T-cell (primary cell): ENCODE measurements around the gene SLC8A1. TPM values are rescaled to one million over a fixed set of nuclear protein-coding genes. Genes with fewer than 3 reads are reported as not detected.

Experiments used
- ATAC-seq, 4 experiments: fragments of 200-7000 bp in 3 of 4; fragments of 150-1000 bp in 1 of 4; cut with Tn5 transposase; replicated peaks in 1 of 4; 1 replicate in 3 of 4; 2 replicates in 1 of 4; pipeline ENCODE4 v1.10.0; 2021; ENCODE audit warnings: moderate library complexity in 3 of 4, mild to moderate bottlenecking in 2 of 4, moderate number of reproducible peaks in 1 of 4
- CTCF ChIA-PET, 2 donors: fragments of 300-600 bp; sonication (Branson Sonifier 250); formaldehyde crosslinking; loops; one replicate each; lab custom pipeline; 2022; ENCODE audit warnings: antibody characterized with exemption in 2 of 2; lab: Charles Lee
- POLR2A ChIA-PET, 2 donors: fragments of 300-600 bp; sonication (Branson Sonifier 250); formaldehyde crosslinking; loops; one replicate each; lab custom pipeline; 2022; ENCODE audit warnings: antibody characterized with exemption in 2 of 2; lab: Charles Lee
- DNase-seq, 35 experiments: peaks; one replicate each; pipeline versions ENCODE4 v3.0.0 to v3.0.0-alpha.2; 2013 to 2023
- H3K27ac ChIP-seq: one replicate; pipeline ENCODE4 v1.5.1; 2013; ENCODE audit warnings: low read length
- H3K27me3 ChIP-seq, 2 experiments: replicated peaks in 1 of 2; 1 replicate in 1 of 2; 2 replicates in 1 of 2; pipeline versions ENCODE4 v1.6.1 to v1.7.0; 2013; ENCODE audit warnings: low read length in 1 of 2, mixed read lengths in 1 of 2; ENCODE audit not compliant: control insufficient read depth in 2 of 2, insufficient read depth in 2 of 2; ENCODE audit errors: extremely low read depth in 1 of 2
- H3K36me3 ChIP-seq, 2 donors: 1 replicate in 1 of 2; 2 replicates in 1 of 2; pipeline versions ENCODE4 v1.6.1 to v1.7.0; 2013; ENCODE audit warnings: low read length in 1 of 2; ENCODE audit not compliant: control insufficient read depth in 2 of 2, insufficient read depth in 1 of 2; ENCODE audit errors: extremely low read depth in 1 of 2
- H3K4me1 ChIP-seq, 2 experiments: 1 replicate in 1 of 2; 2 replicates in 1 of 2; pipeline versions ENCODE4 v1.6.1 to v1.7.0; 2013; ENCODE audit warnings: low read length in 2 of 2, mixed read lengths in 1 of 2; ENCODE audit not compliant: insufficient read depth in 2 of 2, control insufficient read depth in 1 of 2; ENCODE audit errors: extremely low read depth in 1 of 2
- H3K4me3 ChIP-seq, 2 donors: 1 replicate in 1 of 2; 2 replicates in 1 of 2; pipeline versions ENCODE4 v1.5.1 to v1.7.0; 2013; ENCODE audit warnings: mild to moderate bottlenecking in 2 of 2, low read length in 1 of 2, moderate library complexity in 1 of 2; ENCODE audit not compliant: control insufficient read depth in 1 of 2; ENCODE audit errors: extremely low read depth in 1 of 2
- H3K9me3 ChIP-seq: 2 replicates; pipeline ENCODE4 v1.7.0; 2013
- H3K27ac Mint-ChIP-seq, 2 donors: one replicate each; pipeline ENCODE4 v1.8.0; 2020 to 2021; ENCODE audit warnings: mild to moderate bottlenecking in 2 of 2, mixed read lengths in 2 of 2
- H3K27me3 Mint-ChIP-seq, 2 donors: one replicate each; pipeline ENCODE4 v1.8.0; 2021 to 2022; ENCODE audit warnings: mixed read lengths in 2 of 2
- H3K36me3 Mint-ChIP-seq: one replicate; pipeline ENCODE4 v1.8.0; 2021; ENCODE audit warnings: mixed read lengths
- H3K4me1 Mint-ChIP-seq, 3 donors: one replicate each; pipeline ENCODE4 v1.8.0; 2020 to 2022; ENCODE audit warnings: mixed read lengths in 3 of 3, mild to moderate bottlenecking in 1 of 3
- H3K4me3 Mint-ChIP-seq, 3 donors: one replicate each; pipeline ENCODE4 v1.8.0; 2020 to 2022; ENCODE audit warnings: mild to moderate bottlenecking in 3 of 3, mixed read lengths in 3 of 3, moderate library complexity in 3 of 3
- H3K9me3 Mint-ChIP-seq, 3 donors: one replicate each; pipeline ENCODE4 v1.8.0; 2020 to 2022; ENCODE audit warnings: mixed read lengths in 3 of 3
- WGBS: methylation state at CpG from one replicate; pipeline ENCODE4 v1.1.5; 2013; ENCODE audit warnings: missing lambda C conversion rate; ENCODE audit not compliant: insufficient coverage; 5-methylcytosine and 5-hydroxymethylcytosine counted together
- total RNA-seq, 35 experiments: library from RNA in 6 of 35; stranded (reverse) in 6 of 35; fragments of 120-200 nt in 1 of 35; gene quantifications; one replicate each; pipeline versions ENCODE4 v1.2.1 to v1.2.4 and lab custom pipeline; 2013 to 2026

SLC8A1 gene
- total RNA-seq, 5 donors from 2014 or later (not counting 1 experiment from before 2014, with no cell fraction given) = 0.09 to 0.35 (median 0.13) TPM

DNA sequence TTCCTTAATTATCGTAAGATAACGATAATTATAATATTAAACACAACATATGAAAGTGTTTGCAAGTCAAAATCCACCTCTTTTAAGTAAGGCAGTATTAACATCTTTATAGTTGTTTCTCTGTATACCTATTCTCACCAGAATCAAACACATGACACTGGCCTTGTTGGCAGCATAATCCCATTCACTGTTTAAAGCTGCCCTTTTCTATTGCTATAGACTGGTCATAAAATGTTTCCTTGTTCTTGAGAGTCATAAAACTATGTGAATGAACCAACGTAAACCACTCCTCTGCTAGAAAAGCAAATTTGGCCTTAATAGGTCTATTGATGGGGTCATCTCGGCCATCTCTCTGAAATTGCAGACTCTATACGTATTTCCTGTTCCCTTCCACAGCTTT, 293.1 kb downstream of the SLC8A1 start:
- DNase-seq (no peak), ATAC-seq (no peak)
- Mint-ChIP-seq H3K4me1 (no peaks in the 10 kb centered on the region), H3K4me3 (no peak overlapping the region), H3K27ac (no peak overlapping the region), H3K36me3 (no peaks in the 10 kb centered on the region), H3K9me3 (peaks cover 0 to 4% (median 0%) of the 10 kb centered on the region in 3 donors), H3K27me3 (peaks cover 0 to 3% of the 10 kb centered on the region in 2 donors)
- H3K4me1 ChIP-seq = no peaks in the 10 kb centered on the region
- no peak overlapping the region for H3K4me3 ChIP-seq
- H3K36me3 ChIP-seq = no peaks in the 10 kb centered on the region
- no peaks in the 10 kb centered on the region for H3K27me3 ChIP-seq
- no peaks in the 10 kb centered on the region for H3K9me3 ChIP-seq
- CTCF ChIA-PET = no interaction called here
- H3K27ac ChIP-seq = no peak overlapping the region
- no CpG with 5 or more reads among the region's 5 CpGs for WGBS
- POLR2A ChIA-PET = no interaction called here

DNA sequence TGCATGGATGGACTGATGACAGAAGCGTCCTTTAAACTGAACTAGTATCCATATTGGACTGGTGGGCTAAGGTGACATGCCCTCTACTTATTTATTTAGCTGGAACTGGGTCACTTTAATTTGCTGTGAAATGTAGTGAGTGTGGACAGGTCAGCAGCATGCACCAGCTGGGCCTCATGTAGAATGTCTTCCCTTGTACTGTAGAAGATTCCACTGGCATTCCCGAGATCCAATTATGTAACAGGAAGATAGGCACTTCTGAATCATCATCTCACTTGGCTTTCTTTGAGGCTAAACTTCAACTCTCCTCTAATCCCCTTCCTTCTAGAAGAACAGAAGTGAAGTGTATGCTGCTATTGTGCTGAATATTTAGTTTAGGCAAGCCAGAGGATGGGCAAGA, 296.2 kb downstream of the SLC8A1 start:
- Mint-ChIP-seq H3K36me3 (no peaks in the 10 kb centered on the region), H3K4me3 (no peak overlapping the region), H3K27me3 (no peaks in the 10 kb centered on the region), H3K9me3 (no peaks in the 10 kb centered on the region), H3K4me1 (no peaks in the 10 kb centered on the region), H3K27ac (no peak overlapping the region)
- Histone ChIP-seq H3K36me3 (no peaks in the 10 kb centered on the region), H3K9me3 (no peaks in the 10 kb centered on the region), H3K4me3 (no peak overlapping the region), H3K4me1 (no peaks in the 10 kb centered on the region), H3K27ac (no peak overlapping the region), H3K27me3 (no peaks in the 10 kb centered on the region)
- ChIA-PET CTCF (no interaction called here), POLR2A (no interaction called here)
- DNase-seq (no peak), ATAC-seq (no peak)
- WGBS = 100% methylated on average over 1 of the region's 2 CpGs

DNA sequence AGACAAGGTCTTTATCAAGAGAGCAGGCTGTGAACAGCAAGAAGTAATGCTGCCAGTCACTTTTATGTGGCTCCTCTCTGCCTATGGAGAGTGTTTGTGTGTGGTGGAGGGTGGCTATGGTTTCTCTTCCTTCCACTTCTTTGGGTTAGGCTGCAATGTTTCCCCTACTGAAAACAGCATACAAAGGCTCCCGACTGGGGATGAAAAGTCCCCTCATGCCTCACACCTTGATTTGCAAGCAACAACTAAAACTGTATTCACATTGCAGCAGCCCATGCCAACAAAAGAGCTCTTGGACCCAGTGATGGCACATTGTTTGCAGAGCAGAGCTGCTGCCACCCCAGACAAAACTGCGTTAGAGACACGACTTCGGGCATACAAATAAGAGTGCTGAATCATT, 301.6 kb downstream of the SLC8A1 start:
- H3K9me3 Mint-ChIP-seq = no peaks in the 10 kb centered on the region
- no peak overlapping the region for H3K27ac ChIP-seq
- no peaks in the 10 kb centered on the region for H3K36me3 Mint-ChIP-seq
- H3K36me3 ChIP-seq = no peaks in the 10 kb centered on the region
- no peaks in the 10 kb centered on the region for H3K27me3 ChIP-seq
- no peak overlapping the region for H3K4me3 ChIP-seq
- H3K27ac Mint-ChIP-seq = no peak overlapping the region
- no peak for DNase-seq
- 48% methylated on average over 4 of the region's 4 CpGs for WGBS
- POLR2A ChIA-PET = no interaction called here
- H3K4me1 ChIP-seq = no peaks in the 10 kb centered on the region
- no peaks in the 10 kb centered on the region for H3K9me3 ChIP-seq
- no peak overlapping the region for H3K4me3 Mint-ChIP-seq
- H3K4me1 Mint-ChIP-seq = no peaks in the 10 kb centered on the region
- H3K27me3 Mint-ChIP-seq = no peaks in the 10 kb centered on the region
- no peak for ATAC-seq
- CTCF ChIA-PET = no interaction called here

DNA sequence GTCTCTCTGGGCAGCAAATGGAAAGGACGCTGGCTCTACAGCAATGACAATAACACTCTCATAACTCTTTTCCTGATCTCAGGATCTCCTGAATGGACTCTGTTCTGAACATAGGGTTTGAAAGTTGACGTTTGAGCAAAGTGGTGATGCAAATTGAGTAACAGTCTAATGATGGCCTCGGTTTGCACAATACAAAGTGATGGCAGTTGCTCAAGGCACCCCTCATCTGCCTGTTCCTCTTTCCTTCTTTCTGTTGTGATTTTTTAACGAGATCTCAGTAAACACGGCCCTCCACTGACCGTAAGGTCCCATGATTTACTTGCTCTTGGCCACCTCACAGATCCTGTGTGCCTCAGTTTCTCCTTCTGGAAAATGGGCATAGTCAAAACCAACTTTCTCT, 303.6 kb downstream of the SLC8A1 start:
- ATAC-seq = no peak
- Histone ChIP-seq H3K27ac (no peak overlapping the region), H3K27me3 (no peaks in the 10 kb centered on the region), H3K9me3 (no peaks in the 10 kb centered on the region), H3K4me1 (no peaks in the 10 kb centered on the region), H3K36me3 (no peaks in the 10 kb centered on the region), H3K4me3 (no peak overlapping the region)
- Mint-ChIP-seq H3K36me3 (no peaks in the 10 kb centered on the region), H3K4me1 (no peaks in the 10 kb centered on the region), H3K4me3 (no peak overlapping the region), H3K9me3 (no peaks in the 10 kb centered on the region), H3K27me3 (no peaks in the 10 kb centered on the region), H3K27ac (no peak overlapping the region)
- CTCF ChIA-PET = no interaction called here
- POLR2A ChIA-PET = no interaction called here
- WGBS = 75% methylated on average over 2 of the region's 6 CpGs
- no peak for DNase-seq

DNA sequence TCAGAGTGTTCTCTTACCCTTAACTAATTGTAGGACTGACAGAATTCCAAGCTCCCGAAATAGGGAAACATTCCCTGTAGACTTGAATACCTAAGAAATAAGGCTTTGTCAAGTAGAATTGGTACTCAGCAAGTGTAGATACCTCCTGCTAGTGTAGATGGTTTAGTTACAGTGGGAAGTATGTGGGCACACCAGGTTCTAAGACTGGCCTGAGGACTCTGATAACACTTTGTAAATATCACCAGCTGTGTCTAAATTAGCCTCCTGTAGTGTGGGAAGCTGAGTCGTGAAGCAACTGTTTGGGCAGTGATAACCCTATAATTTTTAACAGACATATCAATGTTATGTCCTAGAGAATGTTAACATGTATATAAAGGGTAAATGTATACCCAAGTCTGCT, 304.5 kb downstream of the SLC8A1 start:
- Histone ChIP-seq H3K27me3 (no peaks in the 10 kb centered on the region), H3K36me3 (no peaks in the 10 kb centered on the region), H3K27ac (no peak overlapping the region), H3K4me3 (no peak overlapping the region), H3K4me1 (no peaks in the 10 kb centered on the region), H3K9me3 (no peaks in the 10 kb centered on the region)
- Mint-ChIP-seq H3K27me3 (no peaks in the 10 kb centered on the region), H3K4me3 (no peak overlapping the region), H3K4me1 (no peaks in the 10 kb centered on the region), H3K9me3 (no peaks in the 10 kb centered on the region), H3K36me3 (no peaks in the 10 kb centered on the region), H3K27ac (no peak overlapping the region)
- POLR2A ChIA-PET = no interaction called here
- no peak for DNase-seq
- CTCF ChIA-PET = interaction anchor here in 1 of 2 donors (1.0 kb wide), 1 partner anchor 12 kb away, joined by 3 read pairs; no protein-coding TSS in a partner anchor
- no CpG with 5 or more reads among the region's 2 CpGs for WGBS
- ATAC-seq = no peak

DNA sequence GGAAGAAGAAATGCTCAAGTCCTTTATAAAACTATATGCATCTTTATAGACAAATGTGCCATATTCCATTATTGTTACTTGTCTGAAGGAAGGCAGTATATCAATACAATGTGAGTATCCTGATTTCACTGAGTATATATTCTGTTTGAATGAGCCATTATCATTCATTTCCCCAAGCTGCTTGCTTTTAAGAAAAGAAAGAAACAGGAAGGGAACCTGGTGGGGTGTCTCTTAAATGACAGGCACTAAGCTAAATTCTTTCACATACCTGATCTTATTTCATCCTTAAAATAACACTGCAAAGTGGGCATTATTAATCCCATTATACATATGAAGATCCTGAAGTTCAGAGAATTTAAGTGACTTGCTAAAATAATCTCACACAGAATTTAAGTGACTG, 307.9 kb downstream of the SLC8A1 start:
- no peaks in the 10 kb centered on the region for H3K4me1 Mint-ChIP-seq
- no peaks in the 10 kb centered on the region for H3K36me3 Mint-ChIP-seq
- Histone ChIP-seq H3K4me3 (no peak overlapping the region), H3K9me3 (no peaks in the 10 kb centered on the region), H3K36me3 (no peaks in the 10 kb centered on the region), H3K27ac (no peak overlapping the region), H3K27me3 (no peaks in the 10 kb centered on the region), H3K4me1 (no peaks in the 10 kb centered on the region)
- DNase-seq (no peak), ATAC-seq (no peak)
- H3K4me3 Mint-ChIP-seq = no peak overlapping the region
- H3K27ac Mint-ChIP-seq = no peak overlapping the region
- H3K9me3 Mint-ChIP-seq = no peaks in the 10 kb centered on the region
- ChIA-PET CTCF (no interaction called here), POLR2A (no interaction called here)
- no peaks in the 10 kb centered on the region for H3K27me3 Mint-ChIP-seq

DNA sequence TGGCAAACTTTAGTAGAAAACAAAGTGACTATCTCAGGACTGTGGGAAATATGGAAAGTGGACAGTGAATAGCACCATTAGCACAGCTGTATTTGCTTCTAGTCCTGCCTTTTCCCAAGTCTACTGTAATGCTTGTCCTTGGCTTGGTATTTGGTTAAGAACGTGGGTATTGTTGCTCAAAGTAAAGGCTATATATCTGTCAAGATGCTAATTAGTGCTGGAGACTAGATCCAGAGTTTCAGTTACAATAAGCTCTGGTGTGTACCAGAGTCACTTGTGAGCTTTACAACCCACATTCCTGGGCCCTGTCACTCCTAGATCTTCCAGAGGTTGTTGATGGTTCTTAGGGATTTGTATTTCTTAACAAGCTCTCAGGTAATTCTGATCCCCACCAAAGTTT, 313.6 kb downstream of the SLC8A1 start:
- H3K9me3 Mint-ChIP-seq = no peaks in the 10 kb centered on the region
- H3K4me1 Mint-ChIP-seq = no peaks in the 10 kb centered on the region
- CTCF ChIA-PET = no interaction called here
- Histone ChIP-seq H3K36me3 (no peaks in the 10 kb centered on the region), H3K27me3 (no peaks in the 10 kb centered on the region), H3K4me1 (no peaks in the 10 kb centered on the region), H3K27ac (no peak overlapping the region), H3K9me3 (no peaks in the 10 kb centered on the region), H3K4me3 (no peak overlapping the region)
- POLR2A ChIA-PET = no interaction called here
- no peak for ATAC-seq
- WGBS = 60% methylated on average over 1 of the region's 1 CpG
- no peak overlapping the region for H3K4me3 Mint-ChIP-seq
- no peak overlapping the region for H3K27ac Mint-ChIP-seq
- DNase-seq = no peak
- H3K36me3 Mint-ChIP-seq = no peaks in the 10 kb centered on the region
- no peaks in the 10 kb centered on the region for H3K27me3 Mint-ChIP-seq
